Gastroesophageal sphincter (tissue), 2 donors: Measurements from ENCODE around the gene FDXACB1.

ENCODE experiments used
- EP300 ChIP-seq: sonication (generic); formaldehyde crosslinking; IDR thresholded peaks from one replicate; pipeline ENCODE4 v1.6.1; 2017; ENCODE audit warnings: antibody characterized with exemption, mild to moderate bottlenecking
- POLR2AphosphoS5 ChIP-seq: sonication (generic); formaldehyde crosslinking; IDR thresholded peaks from one replicate; pipeline ENCODE4 v1.6.1; 2017; ENCODE audit warnings: antibody characterized with exemption

GRCh38 chr11:111852103-111852502, 26.9 kb downstream of the FDXACB1 start:
- TF ChIP-seq POLR2AphosphoS5 (no peak), EP300 (no peak)
